ENCODE measurements around the gene MTMR4.

DNA sequence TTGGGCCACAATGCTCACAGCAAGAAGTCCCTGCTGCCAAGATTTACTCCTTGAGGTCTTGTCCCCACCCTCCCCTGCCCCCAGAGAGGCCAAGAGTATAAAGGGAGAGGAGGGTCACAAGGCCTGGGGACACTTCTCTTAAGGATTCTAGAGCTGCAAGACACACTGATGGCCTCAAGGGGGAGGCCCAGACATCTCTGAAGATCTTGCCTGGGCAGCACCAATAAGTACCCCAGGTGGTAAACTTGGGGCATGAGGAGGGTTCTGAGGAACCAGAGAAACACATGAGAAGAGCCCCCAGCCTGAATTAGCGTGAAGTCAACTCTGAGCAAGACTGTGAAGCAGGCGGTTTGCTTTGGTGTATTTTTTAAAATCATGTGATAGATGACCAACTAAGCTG is 26.8 kb upstream of the MTMR4 start:
- TF ChIP-seq EP300 (IDR thresholded peaks at IDR 0.05) = no peak
- no peak for TF ChIP-seq MAX (IDR thresholded peaks at IDR 0.05)
- TF ChIP-seq, protein P1, sequence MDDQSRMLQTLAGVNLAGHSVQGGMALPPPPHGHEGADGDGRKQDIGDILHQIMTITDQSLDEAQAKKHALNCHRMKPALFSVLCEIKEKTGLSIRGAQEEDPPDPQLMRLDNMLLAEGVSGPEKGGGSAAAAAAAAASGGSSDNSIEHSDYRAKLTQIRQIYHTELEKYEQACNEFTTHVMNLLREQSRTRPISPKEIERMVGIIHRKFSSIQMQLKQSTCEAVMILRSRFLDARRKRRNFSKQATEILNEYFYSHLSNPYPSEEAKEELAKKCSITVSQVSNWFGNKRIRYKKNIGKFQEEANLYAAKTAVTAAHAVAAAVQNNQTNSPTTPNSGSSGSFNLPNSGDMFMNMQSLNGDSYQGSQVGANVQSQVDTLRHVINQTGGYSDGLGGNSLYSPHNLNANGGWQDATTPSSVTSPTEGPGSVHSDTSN (IDR thresholded peaks at IDR 0.05) = no peak
- TF ChIP-seq, protein P2, sequence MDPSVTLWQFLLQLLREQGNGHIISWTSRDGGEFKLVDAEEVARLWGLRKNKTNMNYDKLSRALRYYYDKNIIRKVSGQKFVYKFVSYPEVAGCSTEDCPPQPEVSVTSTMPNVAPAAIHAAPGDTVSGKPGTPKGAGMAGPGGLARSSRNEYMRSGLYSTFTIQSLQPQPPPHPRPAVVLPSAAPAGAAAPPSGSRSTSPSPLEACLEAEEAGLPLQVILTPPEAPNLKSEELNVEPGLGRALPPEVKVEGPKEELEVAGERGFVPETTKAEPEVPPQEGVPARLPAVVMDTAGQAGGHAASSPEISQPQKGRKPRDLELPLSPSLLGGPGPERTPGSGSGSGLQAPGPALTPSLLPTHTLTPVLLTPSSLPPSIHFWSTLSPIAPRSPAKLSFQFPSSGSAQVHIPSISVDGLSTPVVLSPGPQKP (IDR thresholded peaks at IDR 0.05; ENCODE audit: low read depth, low read length) = no peak
- peak; percentile 12; the same call in 1 of the 3 replicates for TF ChIP-seq CTCF (IDR thresholded peaks at IDR 0.05)
- TF ChIP-seq JUN (IDR thresholded peaks at IDR 0.05) = no peak
- no peak for TF ChIP-seq POLR2A (IDR thresholded peaks at IDR 0.05; ENCODE audit: low read length)

All from A549 (cell line).